ENCODE results near the gene SMARCA1. TPM values are rescaled to one million over a fixed set of nuclear protein-coding genes. Genes with fewer than 3 reads are reported as not detected.
A peak's percentile ranks its signal among the peaks of the same experiment; 100 is the strongest.

The SMARCA1 gene
- total RNA-seq, 6 experiments from 2014 or later, result 24.1 to 40.5 (median 31.1) TPM

GRCh38 chrX:129433461-129433860 is 89.8 kb downstream of the SMARCA1 start:
- no peaks in the 10 kb centered on the region for H3K4me1 ChIP-seq

GRCh38 chrX:129427267-129427666 is 96.0 kb downstream of the SMARCA1 start:
- TF ChIP-seq CTCF (IDR thresholded peaks at IDR 0.05) (no peak), POLR2A (IDR thresholded peaks at IDR 0.05) (no peak)
- intact Hi-C loops (cut with DNase I), result no loop called here
- H3K36me3 ChIP-seq, result no peaks in the 10 kb centered on the region
- WGBS (ENCODE audit: insufficient coverage, low coverage, low lambda C conversion rate, missing lambda C conversion rate), result no CpG with 5 or more reads among the region's 1 CpG
- H3K9me3 ChIP-seq, result peaks cover 0 to 6% (median 2%) of the 10 kb centered on the region in 4 donors
- no peak overlapping the region for H3K4me3 ChIP-seq
- H3K27me3 ChIP-seq, result no peaks in the 10 kb centered on the region
- H3K4me1 ChIP-seq, result no peaks in the 10 kb centered on the region
- DNase-seq (no peak), ATAC-seq (no peak)
- no peak overlapping the region for H3K27ac ChIP-seq

More at GRCh38 chrX:129433461-129433860, 89.8 kb downstream of the SMARCA1 start:
- TF ChIP-seq CTCF (IDR thresholded peaks at IDR 0.05), result no peak
- no peak for TF ChIP-seq POLR2A (IDR thresholded peaks at IDR 0.05)
- H3K9me3 ChIP-seq, result no peaks in the 10 kb centered on the region
- ATAC-seq, result peak in 3 of 4 donors; percentile 33 to 57 (median 47)
- no peaks in the 10 kb centered on the region for H3K36me3 ChIP-seq
- 63% methylated on average over 2 of the region's 2 CpGs for WGBS (ENCODE audit: insufficient coverage, low coverage, low lambda C conversion rate, missing lambda C conversion rate)
- intact Hi-C loops (cut with DNase I), result no loop called here
- no peak overlapping the region for H3K27ac ChIP-seq
- H3K27me3 ChIP-seq, result no peaks in the 10 kb centered on the region
- no peak for DNase-seq
- H3K4me3 ChIP-seq, result no peak overlapping the region

GRCh38 chrX:129423191-129423590 is 100.1 kb downstream of the SMARCA1 start:
- Histone ChIP-seq H3K27ac (no peak overlapping the region), H3K36me3 (no peaks in the 10 kb centered on the region), H3K4me3 (no peak overlapping the region), H3K9me3 (peaks cover 0 to 6% (median 2%) of the 10 kb centered on the region in 4 donors), H3K4me1 (no peaks in the 10 kb centered on the region), H3K27me3 (no peaks in the 10 kb centered on the region)
- no peak for TF ChIP-seq CTCF (IDR thresholded peaks at IDR 0.05)
- TF ChIP-seq POLR2A (IDR thresholded peaks at IDR 0.05), result no peak
- ATAC-seq (no peak), DNase-seq (no peak)
- intact Hi-C loops (cut with DNase I), result no loop called here
- WGBS (ENCODE audit: insufficient coverage, low coverage, low lambda C conversion rate, missing lambda C conversion rate), result 58% methylated on average over 3 of the region's 4 CpGs

- Histone ChIP-seq H3K27ac (no peak overlapping the region), H3K9me3 (no peaks in the 10 kb centered on the region), H3K4me1 (no peaks in the 10 kb centered on the region), H3K36me3 (no peaks in the 10 kb centered on the region), H3K27me3 (no peaks in the 10 kb centered on the region), H3K4me3 (no peak overlapping the region)
- ATAC-seq, result no peak
- intact Hi-C loops (cut with DNase I), result no loop called here
- WGBS (ENCODE audit: insufficient coverage, low coverage, low lambda C conversion rate, missing lambda C conversion rate), result 46% methylated on average over 2 of the region's 2 CpGs
- no peak for DNase-seq
- no peak for TF ChIP-seq CTCF (IDR thresholded peaks at IDR 0.05)
- no peak for TF ChIP-seq POLR2A (IDR thresholded peaks at IDR 0.05)
These were observed 118.7 kb downstream of the SMARCA1 start for GRCh38 chrX:129404670-129405008.
